ENCODE data around the gene HAL. TPM values are rescaled to one million over a fixed set of nuclear protein-coding genes. Genes with fewer than 3 reads are reported as not detected.
A peak's percentile ranks its signal among the peaks of the same experiment; 100 is the strongest.

The HAL gene
- total and polyA plus RNA-seq, 2 of the 13 experiments (the other 11 are each of a cell fraction or from before 2014, with no cell fraction given) = 0.89 to 37.8 TPM

GRCh38 chr12:95940514-95940913, 55.6 kb downstream of the HAL start (continued):
- TF ChIP-seq, protein P1, sequence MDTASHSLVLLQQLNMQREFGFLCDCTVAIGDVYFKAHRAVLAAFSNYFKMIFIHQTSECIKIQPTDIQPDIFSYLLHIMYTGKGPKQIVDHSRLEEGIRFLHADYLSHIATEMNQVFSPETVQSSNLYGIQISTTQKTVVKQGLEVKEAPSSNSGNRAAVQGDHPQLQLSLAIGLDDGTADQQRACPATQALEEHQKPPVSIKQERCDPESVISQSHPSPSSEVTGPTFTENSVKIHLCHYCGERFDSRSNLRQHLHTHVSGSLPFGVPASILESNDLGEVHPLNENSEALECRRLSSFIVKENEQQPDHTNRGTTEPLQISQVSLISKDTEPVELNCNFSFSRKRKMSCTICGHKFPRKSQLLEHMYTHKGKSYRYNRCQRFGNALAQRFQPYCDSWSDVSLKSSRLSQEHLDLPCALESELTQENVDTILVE (CRISPR knock-in tag; IDR thresholded peaks at IDR 0.05) = peak; percentile 50; the same call in 1 of the 2 replicates
- TF ChIP-seq, protein P2, sequence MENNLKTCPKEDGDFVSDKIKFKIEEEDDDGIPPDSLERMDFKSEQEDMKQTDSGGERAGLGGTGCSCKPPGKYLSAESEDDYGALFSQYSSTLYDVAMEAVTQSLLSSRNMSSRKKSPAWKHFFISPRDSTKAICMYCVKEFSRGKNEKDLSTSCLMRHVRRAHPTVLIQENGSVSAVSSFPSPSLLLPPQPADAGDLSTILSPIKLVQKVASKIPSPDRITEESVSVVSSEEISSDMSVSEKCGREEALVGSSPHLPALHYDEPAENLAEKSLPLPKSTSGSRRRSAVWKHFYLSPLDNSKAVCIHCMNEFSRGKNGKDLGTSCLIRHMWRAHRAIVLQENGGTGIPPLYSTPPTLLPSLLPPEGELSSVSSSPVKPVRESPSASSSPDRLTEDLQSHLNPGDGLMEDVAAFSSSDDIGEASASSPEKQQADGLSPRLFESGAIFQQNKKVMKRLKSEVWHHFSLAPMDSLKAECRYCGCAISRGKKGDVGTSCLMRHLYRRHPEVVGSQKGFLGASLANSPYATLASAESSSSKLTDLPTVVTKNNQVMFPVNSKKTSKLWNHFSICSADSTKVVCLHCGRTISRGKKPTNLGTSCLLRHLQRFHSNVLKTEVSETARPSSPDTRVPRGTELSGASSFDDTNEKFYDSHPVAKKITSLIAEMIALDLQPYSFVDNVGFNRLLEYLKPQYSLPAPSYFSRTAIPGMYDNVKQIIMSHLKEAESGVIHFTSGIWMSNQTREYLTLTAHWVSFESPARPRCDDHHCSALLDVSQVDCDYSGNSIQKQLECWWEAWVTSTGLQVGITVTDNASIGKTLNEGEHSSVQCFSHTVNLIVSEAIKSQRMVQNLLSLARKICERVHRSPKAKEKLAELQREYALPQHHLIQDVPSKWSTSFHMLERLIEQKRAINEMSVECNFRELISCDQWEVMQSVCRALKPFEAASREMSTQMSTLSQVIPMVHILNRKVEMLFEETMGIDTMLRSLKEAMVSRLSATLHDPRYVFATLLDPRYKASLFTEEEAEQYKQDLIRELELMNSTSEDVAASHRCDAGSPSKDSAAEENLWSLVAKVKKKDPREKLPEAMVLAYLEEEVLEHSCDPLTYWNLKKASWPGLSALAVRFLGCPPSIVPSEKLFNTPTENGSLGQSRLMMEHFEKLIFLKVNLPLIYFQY (CRISPR knock-in tag; IDR thresholded peaks at IDR 0.05; ENCODE audit: borderline replicate concordance) = peak; percentile 75; the same call in 1 of the 2 replicates
- TF ChIP-seq SRY (CRISPR knock-in tag; IDR thresholded peaks at IDR 0.05) (no peak), JARID2 (CRISPR knock-in tag; IDR thresholded peaks at IDR 0.05; ENCODE audit: insufficient replicate concordance) (no peak), ETV6 (CRISPR knock-in tag; conservative IDR thresholded peaks at IDR 0.05) (no peak), ZNF598 (CRISPR knock-in tag; IDR thresholded peaks at IDR 0.05; ENCODE audit: borderline replicate concordance) (no peak), FOXK1 (CRISPR knock-in tag; IDR thresholded peaks at IDR 0.05; ENCODE audit: borderline replicate concordance, low read depth) (peak; percentile 91; the same call in 1 of the 2 replicates), SIN3B (IDR thresholded peaks at IDR 0.05; ENCODE audit: low read length) (no peak), ZNF335 (CRISPR knock-in tag; IDR thresholded peaks at IDR 0.05) (peak; percentile 35; the same call in 1 of the 2 replicates), ZNF7 (CRISPR knock-in tag; IDR thresholded peaks at IDR 0.05) (no peak), MYC (CRISPR knock-in tag; IDR thresholded peaks at IDR 0.05; ENCODE audit: borderline replicate concordance) (peak; percentile 73; the same call in 1 of the 2 replicates), NONO (IDR thresholded peaks at IDR 0.05) (no peak), NONO (CRISPR knock-in tag; conservative IDR thresholded peaks at IDR 0.05) (peak; percentile 91), ZNF672 (CRISPR knock-in tag; IDR thresholded peaks at IDR 0.05) (no peak), ZC3H13 (CRISPR knock-in tag; IDR thresholded peaks at IDR 0.05) (0 out of 2 replicates have a peak, but pooled peaks have one; percentile 61), ETV5 (CRISPR knock-in tag; IDR thresholded peaks at IDR 0.05; ENCODE audit: borderline replicate concordance) (peak; percentile 85; the same call in 1 of the 2 replicates), MEIS1 (CRISPR knock-in tag; IDR thresholded peaks at IDR 0.05; ENCODE audit: borderline replicate concordance) (no peak), ZNF264 (CRISPR knock-in tag; IDR thresholded peaks at IDR 0.05) (peak; percentile 74; the same call in 1 of the 2 replicates), ZNF331 (CRISPR knock-in tag; IDR thresholded peaks at IDR 0.05) (peak; percentile 43; the same call in 1 of the 2 replicates), ZNF550 (CRISPR knock-in tag; IDR thresholded peaks at IDR 0.05; ENCODE audit: borderline replicate concordance) (no peak), SRSF9 (IDR thresholded peaks at IDR 0.05; ENCODE audit: borderline replicate concordance, insufficient read depth, low read depth, low read length, poor library complexity, severe bottlenecking) (no peak)
- TF ChIP-seq, protein P3, sequence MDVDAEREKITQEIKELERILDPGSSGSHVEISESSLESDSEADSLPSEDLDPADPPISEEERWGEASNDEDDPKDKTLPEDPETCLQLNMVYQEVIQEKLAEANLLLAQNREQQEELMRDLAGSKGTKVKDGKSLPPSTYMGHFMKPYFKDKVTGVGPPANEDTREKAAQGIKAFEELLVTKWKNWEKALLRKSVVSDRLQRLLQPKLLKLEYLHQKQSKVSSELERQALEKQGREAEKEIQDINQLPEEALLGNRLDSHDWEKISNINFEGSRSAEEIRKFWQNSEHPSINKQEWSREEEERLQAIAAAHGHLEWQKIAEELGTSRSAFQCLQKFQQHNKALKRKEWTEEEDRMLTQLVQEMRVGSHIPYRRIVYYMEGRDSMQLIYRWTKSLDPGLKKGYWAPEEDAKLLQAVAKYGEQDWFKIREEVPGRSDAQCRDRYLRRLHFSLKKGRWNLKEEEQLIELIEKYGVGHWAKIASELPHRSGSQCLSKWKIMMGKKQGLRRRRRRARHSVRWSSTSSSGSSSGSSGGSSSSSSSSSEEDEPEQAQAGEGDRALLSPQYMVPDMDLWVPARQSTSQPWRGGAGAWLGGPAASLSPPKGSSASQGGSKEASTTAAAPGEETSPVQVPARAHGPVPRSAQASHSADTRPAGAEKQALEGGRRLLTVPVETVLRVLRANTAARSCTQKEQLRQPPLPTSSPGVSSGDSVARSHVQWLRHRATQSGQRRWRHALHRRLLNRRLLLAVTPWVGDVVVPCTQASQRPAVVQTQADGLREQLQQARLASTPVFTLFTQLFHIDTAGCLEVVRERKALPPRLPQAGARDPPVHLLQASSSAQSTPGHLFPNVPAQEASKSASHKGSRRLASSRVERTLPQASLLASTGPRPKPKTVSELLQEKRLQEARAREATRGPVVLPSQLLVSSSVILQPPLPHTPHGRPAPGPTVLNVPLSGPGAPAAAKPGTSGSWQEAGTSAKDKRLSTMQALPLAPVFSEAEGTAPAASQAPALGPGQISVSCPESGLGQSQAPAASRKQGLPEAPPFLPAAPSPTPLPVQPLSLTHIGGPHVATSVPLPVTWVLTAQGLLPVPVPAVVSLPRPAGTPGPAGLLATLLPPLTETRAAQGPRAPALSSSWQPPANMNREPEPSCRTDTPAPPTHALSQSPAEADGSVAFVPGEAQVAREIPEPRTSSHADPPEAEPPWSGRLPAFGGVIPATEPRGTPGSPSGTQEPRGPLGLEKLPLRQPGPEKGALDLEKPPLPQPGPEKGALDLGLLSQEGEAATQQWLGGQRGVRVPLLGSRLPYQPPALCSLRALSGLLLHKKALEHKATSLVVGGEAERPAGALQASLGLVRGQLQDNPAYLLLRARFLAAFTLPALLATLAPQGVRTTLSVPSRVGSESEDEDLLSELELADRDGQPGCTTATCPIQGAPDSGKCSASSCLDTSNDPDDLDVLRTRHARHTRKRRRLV (CRISPR knock-in tag; IDR thresholded peaks at IDR 0.05) = no peak
